CD14-positive monocyte (primary cell): ENCODE measurements around the gene MAP3K6. TPM values are rescaled to one million over a fixed set of nuclear protein-coding genes. Genes with fewer than 3 reads are reported as not detected.

ENCODE experiments used
- DNase-seq, 3 donors: peaks; one replicate each; pipeline ENCODE4 v3.0.0-alpha.2; 2011 to 2022
- H2AFZ ChIP-seq: 2 replicates; pipeline ENCODE4 v1.6.0; 2012; ENCODE audit warnings: mild to moderate bottlenecking, low read depth, low read length, inconsistent platforms; ENCODE audit not compliant: insufficient read depth, poor library complexity, severe bottlenecking
- H3K27ac ChIP-seq, 2 donors: 1 replicate in 1 of 2; 2 replicates in 1 of 2; pipeline ENCODE4 v1.5.1; 2012 to 2013; ENCODE audit warnings: low read length in 2 of 2, control low read depth in 1 of 2, inconsistent platforms in 1 of 2, low read depth in 1 of 2, mild to moderate bottlenecking in 1 of 2
- H3K27me3 ChIP-seq, 2 donors: one replicate each; pipeline versions ENCODE4 v1.6.0 to v1.6.1; 2011 to 2013; ENCODE audit warnings: low read length in 2 of 2; ENCODE audit not compliant: control insufficient read depth in 2 of 2, insufficient read depth in 2 of 2
- H3K36me3 ChIP-seq, 2 donors: replicated peaks in 1 of 2; 1 replicate in 1 of 2; 2 replicates in 1 of 2; pipeline versions ENCODE4 v1.5.1 to v1.6.1; 2012 to 2013; ENCODE audit warnings: low read length in 2 of 2, control low read depth in 1 of 2, inconsistent platforms in 1 of 2, mild to moderate bottlenecking in 1 of 2; ENCODE audit not compliant: insufficient read depth in 2 of 2, control insufficient read depth in 1 of 2
- H3K4me1 ChIP-seq, 2 donors: 1 replicate in 1 of 2; 2 replicates in 1 of 2; pipeline versions ENCODE4 v1.5.1 to v1.6.1; 2012 to 2013; ENCODE audit warnings: low read length in 2 of 2, control low read depth in 1 of 2, inconsistent platforms in 1 of 2, mild to moderate bottlenecking in 1 of 2, moderate library complexity in 1 of 2; ENCODE audit not compliant: insufficient read depth in 2 of 2, control insufficient read depth in 1 of 2
- H3K4me2 ChIP-seq: replicated peaks from 2 replicates; pipeline ENCODE3; 2012; ENCODE audit warnings: low read length, moderate library complexity, mild to moderate bottlenecking; ENCODE audit not compliant: poor library complexity, severe bottlenecking; ENCODE audit errors: extremely low read depth
- H3K4me3 ChIP-seq, 3 experiments: fragments of 200-600 bp in 1 of 3; sonication (generic) in 1 of 3; replicated peaks in 1 of 3; 1 replicate in 2 of 3; 2 replicates in 1 of 3; pipeline ENCODE4 v1.5.1; 2011 to 2013; ENCODE audit warnings: low read length in 3 of 3, mild to moderate bottlenecking in 3 of 3, control low read depth in 2 of 3, low read depth in 2 of 3, inconsistent platforms in 1 of 3, moderate library complexity in 1 of 3
- H3K79me2 ChIP-seq: 2 replicates; pipeline ENCODE4 v1.6.0; 2012; ENCODE audit warnings: mild to moderate bottlenecking, control low read depth, inconsistent platforms, low read length, moderate library complexity; ENCODE audit not compliant: insufficient read depth
- H3K9ac ChIP-seq: 2 replicates; pipeline ENCODE4 v1.6.0; 2017; ENCODE audit warnings: low read length, mild to moderate bottlenecking; ENCODE audit not compliant: insufficient read depth, poor library complexity, severe bottlenecking
- H3K9me3 ChIP-seq, 2 donors: replicated peaks in 1 of 2; 1 replicate in 1 of 2; 2 replicates in 1 of 2; pipeline versions ENCODE4 v1.5.1 to v1.6.1; 2012 to 2013; ENCODE audit warnings: low read length in 2 of 2, control low read depth in 1 of 2; ENCODE audit not compliant: control insufficient read depth in 1 of 2, insufficient read depth in 1 of 2
- H4K20me1 ChIP-seq: 2 replicates; pipeline ENCODE4 v1.6.0; 2012; ENCODE audit warnings: mild to moderate bottlenecking, low read length, control low read depth, moderate library complexity; ENCODE audit not compliant: insufficient read depth
- H3K27ac Mint-ChIP-seq, 7 donors: one replicate each; pipeline ENCODE4 v1.8.0; 2020; ENCODE audit warnings: mild to moderate bottlenecking in 7 of 7, mixed read lengths in 7 of 7, moderate library complexity in 6 of 7, inconsistent platforms in 2 of 7
- H3K27me3 Mint-ChIP-seq, 3 donors: one replicate each; pipeline ENCODE4 v1.8.0; 2021 to 2022; ENCODE audit warnings: low read depth in 3 of 3, mild to moderate bottlenecking in 3 of 3, mixed read lengths in 3 of 3, moderate library complexity in 3 of 3, inconsistent platforms in 1 of 3
- H3K36me3 Mint-ChIP-seq, 2 donors: one replicate each; pipeline ENCODE4 v1.8.0; 2020; ENCODE audit warnings: mixed read lengths in 2 of 2, inconsistent platforms in 1 of 2, mild to moderate bottlenecking in 1 of 2
- H3K4me1 Mint-ChIP-seq: one replicate; pipeline ENCODE4 v1.8.0; 2020; ENCODE audit warnings: mild to moderate bottlenecking, mixed read lengths
- H3K4me3 Mint-ChIP-seq, 2 donors: one replicate each; pipeline ENCODE4 v1.8.0; 2020; ENCODE audit warnings: mild to moderate bottlenecking in 2 of 2, mixed read lengths in 2 of 2, moderate library complexity in 1 of 2
- H3K9me3 Mint-ChIP-seq, 7 donors: one replicate each; pipeline ENCODE4 v1.8.0; 2020 to 2022; ENCODE audit warnings: mixed read lengths in 7 of 7, mild to moderate bottlenecking in 6 of 7, moderate library complexity in 6 of 7, inconsistent platforms in 2 of 7
- WGBS: methylation state at CpG from one replicate; pipeline ENCODE4 v1.1.5; 2013; ENCODE audit warnings: missing lambda C conversion rate; ENCODE audit not compliant: insufficient coverage; 5-methylcytosine and 5-hydroxymethylcytosine counted together
- intact Hi-C, 2 donors: fragments of 100-400 bp; cut with micrococcal nuclease; formaldehyde crosslinking; loops; one replicate each; pipeline versions ENCODE4 v1.15.0 to v1.15.1; 2023
- polyA plus RNA-seq, 3 donors: library from polyadenylated mRNA; depleted of rRNA in 1 of 3; unstranded in 2 of 3; stranded (reverse) in 1 of 3; fragments of 300-500 nt in 2 of 3; fragments of >200 nt in 1 of 3; fragmentation: Illumina TruSeq in 2 of 3; gene quantifications; 1 replicate in 2 of 3; 2 replicates in 1 of 3; pipeline ENCODE4 v1.2.3, GENCODE V29; 2012 to 2021
- small RNA-seq: library from RNA; depleted of rRNA; stranded (forward); fragments of <200 nt; gene quantifications from one replicate; pipeline ENCODE3, GENCODE V24; 2012; ENCODE audit warnings: low read depth; ENCODE audit not compliant: insufficient read length
- TF ChIP-seq, protein P1 (sequence below): fragments of 200-600 bp; IDR thresholded peaks from one replicate; pipeline ENCODE4 v1.8.0; 2022; ENCODE audit warnings: antibody characterized with exemption, mild to moderate bottlenecking

MAP3K6 gene
- polyA plus RNA-seq, 3 donors = 3.2 to 14.8 (median 6.7) TPM

DNA sequence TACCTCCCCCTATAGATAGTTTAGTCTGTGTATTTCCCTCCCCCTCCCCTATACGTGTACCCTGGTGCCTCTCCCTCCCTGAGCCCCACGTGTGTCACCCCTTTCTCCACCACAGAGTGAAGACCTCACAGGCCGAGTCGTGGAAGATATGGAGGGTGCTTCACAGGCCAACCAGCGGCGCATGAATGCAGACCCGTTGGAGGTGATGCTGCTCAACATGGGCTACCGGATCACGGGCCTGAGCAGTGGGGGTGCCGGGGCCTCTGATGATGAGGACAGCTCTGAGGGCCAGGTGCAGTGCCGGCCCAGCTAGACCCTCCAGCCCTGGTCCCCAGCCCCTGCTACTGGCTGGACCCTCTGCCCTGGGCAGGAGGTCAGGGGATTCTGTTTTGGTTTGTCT, 60.7 kb downstream of the MAP3K6 start:
- Histone ChIP-seq H2AFZ (no peak overlapping the region), H3K4me3 (no peak overlapping the region), H3K36me3 (peaks cover 48 to 70% of the 10 kb centered on the region in 2 donors), H3K4me2 (no peak overlapping the region), H3K9ac (no peak overlapping the region), H3K27ac (no peak overlapping the region), H3K4me1 (peaks cover under 1 to 1% of the 10 kb centered on the region in 2 donors), H3K9me3 (no peaks in the 10 kb centered on the region), H4K20me1 (peaks cover 3% of the 10 kb centered on the region), H3K27me3 (no peaks in the 10 kb centered on the region), H3K79me2 (no peaks in the 10 kb centered on the region)
- H3K4me1 Mint-ChIP-seq = peaks cover under 1% of the 10 kb centered on the region
- no peaks in the 10 kb centered on the region for H3K27me3 Mint-ChIP-seq
- no peaks in the 10 kb centered on the region for H3K9me3 Mint-ChIP-seq
- no peak for DNase-seq
- H3K27ac Mint-ChIP-seq = no peak overlapping the region
- 96% methylated on average over 8 of the region's 11 CpGs for WGBS
- H3K4me3 Mint-ChIP-seq = no peak overlapping the region
- TF ChIP-seq, protein P1, sequence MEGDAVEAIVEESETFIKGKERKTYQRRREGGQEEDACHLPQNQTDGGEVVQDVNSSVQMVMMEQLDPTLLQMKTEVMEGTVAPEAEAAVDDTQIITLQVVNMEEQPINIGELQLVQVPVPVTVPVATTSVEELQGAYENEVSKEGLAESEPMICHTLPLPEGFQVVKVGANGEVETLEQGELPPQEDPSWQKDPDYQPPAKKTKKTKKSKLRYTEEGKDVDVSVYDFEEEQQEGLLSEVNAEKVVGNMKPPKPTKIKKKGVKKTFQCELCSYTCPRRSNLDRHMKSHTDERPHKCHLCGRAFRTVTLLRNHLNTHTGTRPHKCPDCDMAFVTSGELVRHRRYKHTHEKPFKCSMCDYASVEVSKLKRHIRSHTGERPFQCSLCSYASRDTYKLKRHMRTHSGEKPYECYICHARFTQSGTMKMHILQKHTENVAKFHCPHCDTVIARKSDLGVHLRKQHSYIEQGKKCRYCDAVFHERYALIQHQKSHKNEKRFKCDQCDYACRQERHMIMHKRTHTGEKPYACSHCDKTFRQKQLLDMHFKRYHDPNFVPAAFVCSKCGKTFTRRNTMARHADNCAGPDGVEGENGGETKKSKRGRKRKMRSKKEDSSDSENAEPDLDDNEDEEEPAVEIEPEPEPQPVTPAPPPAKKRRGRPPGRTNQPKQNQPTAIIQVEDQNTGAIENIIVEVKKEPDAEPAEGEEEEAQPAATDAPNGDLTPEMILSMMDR = no peak
- intact Hi-C loops = loop anchor here in 1 of 2 donors (10.0 kb wide), 2 partner anchors 299 to 369 kb away; partner anchors contain the start of genes AHDC1 and IFI6
- H3K36me3 Mint-ChIP-seq = peaks cover 58 to 68% of the 10 kb centered on the region in 2 donors

Small RNA genes lying within 50 kb of the gene (small RNA-seq; reads per million reads assigned to genes)
- gene RNU6-48P = 0.94 reads per million

Other genes with a start within 250 kb of the MAP3K6 start
- gene SLC9A1, start 211.8 kb downstream of the MAP3K6 start, polyA plus RNA-seq = 10 to 100 TPM in 1 of 3 donors, 1 to 10 TPM in 2; 4.5 to 14.2 (median 4.6) TPM
- 10 to 100 TPM in 1 of 3 donors, 1 to 10 TPM in 2; 2.1 to 26.6 (median 4.3) TPM for gene WDTC1, start 132.3 kb downstream of the MAP3K6 start, polyA plus RNA-seq
- gene TMEM222, start 44.8 kb downstream of the MAP3K6 start, polyA plus RNA-seq = 10 to 100 TPM; 23.2 to 29.0 (median 24.6) TPM
- gene SYTL1, start 24.9 kb downstream of the MAP3K6 start, polyA plus RNA-seq = 10 to 100 TPM; 26.9 to 95.8 (median 44.6) TPM
- not detected for gene FCN3, start 7.9 kb upstream of the MAP3K6 start, polyA plus RNA-seq
- not detected for gene CD164L2, start 16.4 kb upstream of the MAP3K6 start, polyA plus RNA-seq
- gene GPR3, start 25.7 kb upstream of the MAP3K6 start, polyA plus RNA-seq = 1 to 10 TPM in 1 of 3 donors, under 1 TPM in 1, not detected in 1; 0.26 to 2.7 TPM
- gene WASF2, start 123.2 kb upstream of the MAP3K6 start, polyA plus RNA-seq = 10 to 100 TPM; 53.5 to 91.6 (median 86.4) TPM
- gene AHDC1, start 237.2 kb upstream of the MAP3K6 start, polyA plus RNA-seq = 1 to 10 TPM in 1 of 3 donors, under 1 TPM in 2; 0.16 to 3.3 (median 0.30) TPM